KG1 (cell line): ENCODE results near the gene CBFA2T3.
"Not testable (repeated sequence)": the region's sequence is repeated elsewhere in the genome, so short reads cannot be mapped to it uniquely, and the experiment has no call there.

Experiments used
- DNase-seq: peaks from one replicate; lab custom pipeline; 2025; lab: John Stamatoyannopoulos, UW

The CBFA2T3 gene

DNA sequence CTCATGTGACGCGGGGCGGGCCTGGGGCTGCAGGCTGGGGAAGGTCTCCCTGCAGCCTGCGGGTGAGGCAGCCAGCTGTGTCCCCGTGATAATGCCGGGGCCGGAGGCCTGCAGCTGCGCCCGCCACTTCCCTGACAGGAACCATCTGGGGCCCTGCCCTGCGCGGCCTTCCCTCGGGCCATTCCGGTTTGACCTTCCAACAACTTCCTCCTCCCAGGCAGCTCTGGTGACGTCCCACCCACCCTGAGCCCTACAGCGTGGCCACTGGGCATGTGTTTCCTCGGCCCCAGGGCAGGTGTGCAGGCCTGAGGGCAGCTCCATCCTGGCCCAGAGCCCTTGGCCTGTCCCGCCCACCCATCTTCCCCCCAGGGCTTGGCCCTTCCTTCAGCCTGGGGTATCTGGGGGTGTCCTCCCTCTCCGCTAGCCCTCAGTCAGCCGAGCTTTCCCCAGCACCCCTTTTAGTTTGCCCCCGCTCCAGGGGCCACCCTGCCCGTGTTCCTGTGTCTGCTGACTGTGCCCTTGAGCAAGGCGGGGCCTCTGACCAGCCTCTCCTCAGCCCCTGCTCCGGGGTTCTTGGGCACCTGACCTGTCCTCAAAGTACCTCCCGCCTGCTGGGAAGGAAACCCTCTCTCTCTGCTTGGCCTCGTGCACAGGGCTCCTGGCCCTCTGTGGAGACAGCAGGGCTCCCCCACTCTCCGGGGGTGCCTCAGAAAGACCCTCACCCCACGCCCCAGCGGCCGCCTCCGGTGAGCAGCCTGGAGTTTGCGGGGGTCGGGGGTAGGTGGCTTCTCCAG lies at the start of gene CBFA2T3:
Gene CBFA2T3 (minus strand): TSS at position 190 of the 794 bp plus-strand sequence. CDS start 400 bp downstream, outside the sequence.
- peak; percentile 77 for DNase-seq

DNA sequence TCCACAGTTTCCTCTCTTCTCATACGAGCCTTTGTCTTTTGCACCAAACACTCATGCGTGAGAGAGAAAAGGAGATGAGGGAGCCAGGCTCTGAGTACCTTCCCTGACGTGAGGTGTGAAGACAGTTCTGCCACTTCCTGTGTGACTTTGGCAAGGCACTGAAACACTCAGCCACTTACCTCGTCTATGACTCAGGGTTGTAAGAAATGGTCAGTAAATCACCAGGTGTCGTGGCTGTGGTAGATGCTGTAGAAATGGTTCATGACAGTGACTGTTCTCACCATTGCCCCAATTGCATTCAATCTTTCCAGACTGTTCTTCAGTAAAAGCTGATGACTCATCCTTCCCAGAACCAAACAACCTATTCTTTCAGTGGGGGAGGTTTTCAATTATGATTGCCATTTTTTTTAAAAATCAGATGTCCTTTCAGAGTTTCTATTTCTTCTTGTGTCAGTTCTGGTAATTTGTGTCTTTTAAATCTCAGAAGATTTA lies 49.2 kb upstream of the CBFA2T3 start:
- no peak for DNase-seq

DNA sequence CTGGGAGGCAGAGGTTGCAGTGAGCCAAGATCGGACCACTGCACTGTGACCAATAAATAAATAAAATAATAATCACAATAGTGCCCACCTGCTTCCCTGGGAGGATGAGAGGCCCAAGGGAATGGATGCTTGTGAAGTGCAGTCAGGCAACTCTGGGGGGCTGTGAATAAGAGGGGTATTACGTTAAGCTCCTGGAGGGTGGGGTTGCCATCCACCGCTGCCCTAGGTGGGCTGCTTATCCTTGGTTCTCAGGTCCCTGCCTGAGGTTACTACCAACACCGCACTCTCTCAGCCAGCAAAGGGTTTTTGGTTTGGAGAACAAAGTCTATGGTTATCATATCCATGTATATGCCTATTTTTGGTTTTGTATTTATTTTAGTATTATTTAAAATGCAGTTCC lies 48.6 kb upstream of the CBFA2T3 start:
- no peak for DNase-seq

DNA sequence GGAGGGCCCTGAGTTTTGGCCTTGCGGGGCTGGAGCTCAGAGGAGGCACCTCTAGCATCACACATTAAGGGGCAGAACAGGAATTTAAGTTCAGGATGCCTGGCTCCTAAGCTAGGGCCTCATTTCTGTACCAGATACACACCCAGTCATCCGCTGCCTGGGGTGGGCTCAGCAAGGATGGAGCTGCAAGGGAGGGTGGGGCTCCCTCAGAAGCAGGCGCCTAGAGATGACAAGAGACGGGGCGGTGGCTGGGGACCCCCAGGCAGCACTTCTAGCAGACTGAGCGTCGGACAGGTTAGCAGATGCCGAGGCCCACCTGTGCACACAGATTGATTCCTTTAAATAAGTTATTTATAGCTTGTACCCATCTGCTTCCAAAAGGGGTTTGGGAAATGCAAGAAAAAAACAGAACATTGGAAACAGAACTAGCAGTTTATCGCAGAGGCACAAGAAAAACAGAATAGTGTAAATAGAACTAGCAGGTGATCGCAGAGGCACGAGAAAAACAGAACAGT lies 47.6 kb upstream of the CBFA2T3 start:
- DNase-seq: no peak

DNA sequence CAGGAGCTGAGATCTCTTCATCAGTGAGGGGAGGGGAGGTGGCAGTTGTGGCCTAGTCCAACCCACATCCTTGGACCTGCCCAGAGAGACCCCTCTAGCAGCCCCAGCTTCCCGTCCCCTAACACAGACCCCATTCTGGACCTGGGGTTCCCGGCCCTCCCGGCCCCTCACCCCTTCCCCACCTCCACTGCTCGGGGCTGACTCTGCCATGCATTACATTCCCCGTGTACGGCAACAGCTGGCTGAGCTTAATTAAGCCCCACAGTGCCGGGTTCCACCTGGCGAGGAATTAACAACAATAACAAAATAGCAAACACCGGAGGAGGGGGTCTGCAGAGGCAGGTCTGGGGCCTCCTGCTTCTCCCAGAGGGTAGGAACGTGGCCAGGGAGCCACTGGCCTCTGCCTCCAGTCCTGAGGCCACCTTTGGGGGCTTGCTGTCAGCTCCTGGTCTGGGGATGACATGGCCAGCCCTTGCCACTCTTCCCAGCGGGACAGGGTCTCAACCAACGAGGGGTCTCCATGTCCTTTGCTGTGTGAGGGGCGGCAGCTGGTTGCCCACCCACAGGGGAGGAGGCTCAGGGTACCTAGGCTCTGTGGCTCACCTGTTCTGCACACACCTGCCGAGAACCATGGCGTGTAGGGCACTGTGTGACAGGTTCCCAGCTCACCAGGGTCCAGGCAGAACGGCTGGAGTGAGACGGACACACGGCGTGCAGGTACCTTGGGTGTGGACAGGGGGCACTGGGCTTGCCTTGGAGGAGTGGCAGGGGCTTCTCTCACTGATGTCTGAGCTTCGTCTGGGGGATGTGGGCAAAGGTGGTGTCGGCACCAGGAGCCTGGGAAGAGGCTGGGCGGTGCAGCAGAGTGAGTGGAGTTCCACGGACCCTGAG lies 46.9 kb upstream of the CBFA2T3 start:
- no peak for DNase-seq

DNA sequence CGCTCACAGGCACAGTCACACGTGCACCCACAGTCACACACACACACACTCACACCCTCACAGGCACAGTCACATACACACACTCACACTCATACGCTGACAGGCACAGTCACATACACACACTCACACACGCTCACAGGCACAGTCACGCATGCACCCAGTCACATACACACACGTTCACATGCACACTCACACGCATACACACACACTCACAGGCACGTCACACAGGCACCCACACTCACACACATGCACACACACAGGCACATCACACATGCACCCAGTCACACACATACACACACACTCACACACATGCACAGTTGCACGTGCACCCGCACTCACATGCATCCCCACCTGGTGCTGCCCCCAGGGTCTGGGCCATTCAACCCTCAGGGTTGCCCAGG lies 46.1 kb upstream of the CBFA2T3 start:
- DNase-seq: no peak

DNA sequence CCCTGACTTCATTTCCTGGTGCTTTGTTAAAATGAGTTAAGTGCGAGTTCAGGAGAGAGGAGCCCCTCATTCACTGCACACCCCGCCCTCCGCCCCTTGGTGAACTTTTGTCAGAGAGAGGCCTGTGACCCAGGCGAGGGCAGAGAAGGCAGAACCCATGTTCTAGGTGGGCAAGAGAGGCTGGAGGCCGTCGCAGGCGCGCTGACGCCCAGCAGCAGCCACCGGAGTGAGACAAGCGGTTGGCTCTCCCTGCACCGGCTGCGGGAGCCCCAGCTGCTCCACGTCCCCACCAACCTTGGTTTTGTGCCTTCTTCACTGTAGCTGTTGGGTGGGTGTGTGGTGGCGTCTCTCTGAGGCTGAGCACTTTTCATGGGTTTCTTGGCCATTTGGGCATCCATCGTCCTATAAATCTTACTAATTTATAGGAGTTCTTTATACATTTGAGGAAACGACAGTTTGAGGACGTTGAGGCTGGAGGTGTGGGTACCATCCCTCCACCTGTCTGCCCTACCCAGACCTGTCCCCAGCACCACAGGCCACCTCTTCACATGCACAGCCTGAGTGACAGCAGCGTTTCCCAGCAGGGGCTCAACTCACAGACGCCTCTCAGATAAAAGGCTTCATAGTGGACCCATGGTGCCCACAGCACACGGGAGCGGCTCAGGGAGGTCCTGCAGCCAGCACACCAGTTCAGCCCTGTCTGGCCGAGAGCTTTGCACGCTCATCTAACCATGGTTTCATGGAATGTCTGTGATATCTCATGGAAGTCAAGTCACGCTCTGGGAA lies 45.2 kb upstream of the CBFA2T3 start:
- no peak for DNase-seq

DNA sequence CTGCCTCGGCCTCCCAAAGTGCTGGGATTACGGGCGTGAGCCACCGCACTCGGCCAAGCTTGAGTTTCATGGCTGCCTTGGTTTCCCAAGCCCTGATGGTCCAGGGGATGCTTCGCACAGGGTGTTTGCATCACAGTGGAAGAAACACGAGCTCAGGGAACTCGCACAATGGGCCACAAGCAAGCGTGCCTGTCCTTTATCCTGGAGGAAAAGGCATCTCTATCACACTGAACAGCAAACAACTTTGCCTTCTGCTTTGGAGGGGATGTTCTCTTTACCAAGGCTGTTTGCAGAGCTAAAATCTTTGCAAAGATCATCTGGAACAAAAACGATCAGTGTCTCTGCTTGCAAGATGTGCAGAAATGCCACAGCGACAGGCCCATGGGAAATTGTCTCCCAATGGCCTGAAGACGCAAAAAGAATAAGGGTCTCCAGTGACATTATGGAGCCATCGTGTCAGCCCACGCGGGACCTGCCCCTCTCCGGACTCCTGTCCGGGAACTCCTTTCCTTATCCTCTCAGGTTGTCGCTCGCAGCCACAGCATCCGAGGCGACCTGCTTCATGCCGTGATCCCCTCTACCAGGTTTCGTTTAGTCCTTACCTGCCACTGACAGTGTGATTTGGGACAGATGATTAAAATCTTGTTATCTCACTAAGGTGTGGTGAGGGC lies 44.1 kb upstream of the CBFA2T3 start:
- no peak for DNase-seq

DNA sequence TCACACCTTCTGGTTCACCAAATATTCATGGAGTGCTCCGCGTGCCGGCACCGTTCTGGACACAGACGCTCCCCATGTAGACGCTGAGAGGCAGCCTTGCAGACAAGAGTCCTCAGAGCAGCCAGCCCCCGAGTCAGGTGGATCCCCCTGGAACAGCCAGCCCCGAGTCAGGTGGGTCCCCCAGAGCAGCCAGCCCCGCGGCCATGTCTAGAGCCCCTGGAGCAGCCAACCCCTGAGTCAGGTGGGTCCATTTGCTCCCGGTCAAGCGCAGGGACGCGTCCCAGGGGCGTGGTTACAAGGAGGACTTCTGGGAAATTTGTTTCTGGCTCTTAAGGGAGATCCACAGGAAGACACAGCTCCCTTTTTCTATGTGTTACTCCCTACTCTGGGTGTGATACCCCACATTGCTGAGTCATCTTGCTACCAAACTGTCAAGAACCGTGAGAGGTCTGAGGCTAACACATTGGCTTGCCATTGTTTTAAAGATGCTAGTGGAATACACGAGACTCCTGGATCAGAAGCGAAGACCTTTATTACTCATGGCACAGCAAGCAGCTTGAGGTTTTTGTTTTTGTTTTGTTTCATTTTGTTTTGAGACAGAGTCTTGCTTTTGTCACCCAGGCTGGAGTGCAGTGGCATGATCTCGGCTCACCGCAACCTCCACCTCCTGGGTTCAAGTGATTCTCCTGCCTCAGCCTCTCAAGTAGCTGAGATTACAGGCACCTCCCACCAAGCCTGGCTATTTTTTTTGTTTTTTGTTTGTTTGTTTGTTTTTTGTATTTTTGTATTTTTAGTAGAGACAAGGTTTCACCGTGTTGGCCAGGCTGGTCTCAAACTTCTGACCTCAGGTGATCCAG lies 43.3 kb upstream of the CBFA2T3 start:
- DNase-seq: no peak

DNA sequence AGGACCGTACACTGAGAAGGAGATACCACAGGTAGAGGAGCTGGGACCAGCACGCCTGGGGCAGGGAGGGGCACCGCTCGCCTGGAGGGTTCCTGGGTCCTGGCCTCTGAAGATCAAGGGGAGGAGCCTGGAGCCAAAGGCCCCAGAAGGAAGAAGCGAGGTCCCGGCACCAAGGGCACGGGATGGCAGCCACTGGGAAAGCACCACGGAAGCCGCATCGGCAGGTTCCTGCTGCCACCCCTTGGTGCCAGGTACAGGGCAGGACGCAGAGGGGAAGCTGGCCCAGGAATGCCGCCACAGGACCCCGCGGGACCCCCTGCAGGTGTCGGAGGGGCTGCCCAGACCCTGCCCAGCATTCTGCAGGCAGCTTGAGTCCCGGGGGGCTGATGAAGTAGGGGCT lies 42.5 kb upstream of the CBFA2T3 start:
- no peak for DNase-seq

DNA sequence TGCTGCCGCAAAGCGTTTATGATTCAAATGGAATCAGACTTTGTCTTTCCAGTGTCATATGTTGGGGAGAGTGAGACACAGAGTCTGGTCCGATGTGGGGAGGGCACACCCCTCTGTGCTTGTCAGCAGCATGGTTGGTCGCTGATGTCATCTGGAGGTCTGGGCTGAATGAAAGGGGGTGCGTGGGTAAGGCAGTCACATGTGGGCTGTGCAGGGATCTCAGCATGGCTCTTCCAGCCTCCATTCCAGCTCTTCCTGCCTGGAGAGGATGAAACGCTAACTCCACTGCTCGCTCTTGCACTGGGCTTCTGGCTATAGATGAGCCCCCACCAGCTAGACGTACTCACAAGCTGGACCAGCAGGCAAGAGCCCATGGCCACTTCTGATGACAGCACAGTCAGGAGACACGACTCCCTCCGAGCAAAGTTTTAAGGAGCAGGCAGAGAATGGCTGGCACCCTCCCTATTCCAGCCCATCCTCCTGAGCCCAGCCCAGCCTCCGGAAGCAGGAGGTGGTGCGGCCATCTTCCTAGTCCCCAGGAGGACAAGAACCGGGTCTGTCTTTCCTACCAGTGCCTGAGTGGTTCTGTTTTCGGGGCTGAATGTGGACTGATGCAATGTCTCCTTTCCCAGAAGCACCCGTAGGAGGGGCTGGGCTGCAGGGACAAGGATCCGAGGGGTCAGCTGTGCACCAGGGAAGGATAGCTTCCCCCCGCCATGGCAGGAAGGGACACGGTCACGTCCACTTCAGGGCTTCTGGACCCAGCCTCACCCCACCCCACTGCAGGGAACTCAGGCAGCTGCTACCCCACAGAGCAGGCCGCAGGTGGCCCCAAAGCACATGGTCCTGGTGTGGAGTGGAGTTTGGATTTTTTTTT lies 41.5 kb upstream of the CBFA2T3 start:
- no peak for DNase-seq

DNA sequence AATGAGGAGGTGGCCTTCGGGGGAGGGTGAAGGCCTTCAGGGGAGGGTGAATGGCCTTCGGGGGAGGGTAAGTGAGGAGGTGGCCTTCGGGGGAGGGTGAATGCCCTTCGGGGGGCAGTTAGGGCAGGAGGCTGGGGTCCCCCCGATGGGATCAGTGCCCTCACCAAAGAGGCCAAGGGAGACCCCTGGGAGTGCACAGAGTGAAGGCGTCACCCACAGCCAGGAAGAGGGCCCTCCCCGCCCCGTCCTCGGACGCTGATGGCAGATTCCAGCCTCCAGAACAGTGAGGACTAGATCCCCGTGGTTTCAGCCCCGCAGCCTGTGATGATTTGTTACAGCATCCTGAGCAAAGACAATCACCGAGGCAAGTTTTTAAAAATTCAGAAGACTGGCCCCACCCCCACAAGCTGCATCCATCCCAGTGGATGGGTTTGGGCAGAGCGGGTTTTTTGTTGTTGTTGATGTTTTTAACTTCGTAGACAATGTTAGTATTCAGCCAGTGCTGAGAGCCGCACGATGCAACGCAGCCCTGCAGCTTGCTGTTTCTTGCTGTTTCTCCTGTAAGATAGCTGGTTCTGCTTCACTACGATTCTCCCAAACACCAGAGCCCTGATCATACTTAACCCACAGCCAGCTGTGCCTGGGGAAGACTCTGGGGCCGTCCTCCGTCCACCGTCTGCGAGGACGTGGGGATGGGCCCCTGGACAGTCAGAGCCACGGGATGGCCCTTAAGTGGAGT lies 40.7 kb upstream of the CBFA2T3 start:
- no peak for DNase-seq

DNA sequence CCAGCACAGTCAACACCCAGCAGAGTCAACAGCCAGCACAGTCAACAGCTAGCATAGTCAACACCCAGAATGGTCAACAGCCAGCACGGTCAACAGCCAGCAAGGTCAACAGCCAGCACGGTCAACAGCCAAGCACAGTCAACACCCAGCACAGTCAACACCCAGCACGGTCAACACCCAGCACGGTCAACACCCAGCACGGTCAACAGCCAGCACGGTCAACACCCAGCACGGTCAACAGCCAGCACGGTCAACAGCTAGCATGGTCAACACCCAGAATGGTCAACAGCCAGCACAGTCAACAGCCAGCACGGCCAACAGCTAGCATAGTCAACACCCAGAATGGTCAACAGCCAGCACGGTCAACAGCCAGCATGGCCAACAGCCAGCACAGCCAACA lies 39.6 kb upstream of the CBFA2T3 start:
- DNase-seq: not testable (repeated sequence)

DNA sequence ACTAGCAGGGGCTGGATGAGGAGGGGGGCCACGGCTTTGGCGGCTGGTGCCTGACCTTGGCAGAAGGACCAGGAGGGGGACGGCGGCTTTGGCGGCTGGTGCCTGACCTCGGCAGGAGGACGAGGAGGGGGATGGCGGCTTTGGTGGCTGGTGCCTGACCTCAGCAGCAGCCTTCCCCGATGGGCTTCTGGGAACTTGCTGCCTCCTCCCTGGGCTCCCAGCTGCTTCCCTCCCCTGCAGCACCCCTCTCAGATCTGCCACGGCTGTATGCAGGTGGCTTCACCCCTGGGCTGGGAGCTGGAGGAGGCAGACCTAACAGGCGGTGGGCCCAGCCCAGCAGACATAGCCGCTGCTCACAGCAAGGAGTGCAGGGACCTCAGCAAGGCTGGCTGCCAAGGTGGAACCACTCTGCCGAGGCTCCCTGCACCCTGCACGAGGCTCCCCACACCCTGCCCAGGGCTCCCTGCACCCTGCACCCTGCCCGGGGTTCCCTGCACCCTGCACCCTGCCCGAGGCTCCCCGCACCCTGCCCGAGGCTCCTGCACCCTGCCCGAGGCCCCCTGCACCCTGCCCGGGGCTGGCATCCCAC lies 38.4 kb upstream of the CBFA2T3 start:
- DNase-seq: no peak

DNA sequence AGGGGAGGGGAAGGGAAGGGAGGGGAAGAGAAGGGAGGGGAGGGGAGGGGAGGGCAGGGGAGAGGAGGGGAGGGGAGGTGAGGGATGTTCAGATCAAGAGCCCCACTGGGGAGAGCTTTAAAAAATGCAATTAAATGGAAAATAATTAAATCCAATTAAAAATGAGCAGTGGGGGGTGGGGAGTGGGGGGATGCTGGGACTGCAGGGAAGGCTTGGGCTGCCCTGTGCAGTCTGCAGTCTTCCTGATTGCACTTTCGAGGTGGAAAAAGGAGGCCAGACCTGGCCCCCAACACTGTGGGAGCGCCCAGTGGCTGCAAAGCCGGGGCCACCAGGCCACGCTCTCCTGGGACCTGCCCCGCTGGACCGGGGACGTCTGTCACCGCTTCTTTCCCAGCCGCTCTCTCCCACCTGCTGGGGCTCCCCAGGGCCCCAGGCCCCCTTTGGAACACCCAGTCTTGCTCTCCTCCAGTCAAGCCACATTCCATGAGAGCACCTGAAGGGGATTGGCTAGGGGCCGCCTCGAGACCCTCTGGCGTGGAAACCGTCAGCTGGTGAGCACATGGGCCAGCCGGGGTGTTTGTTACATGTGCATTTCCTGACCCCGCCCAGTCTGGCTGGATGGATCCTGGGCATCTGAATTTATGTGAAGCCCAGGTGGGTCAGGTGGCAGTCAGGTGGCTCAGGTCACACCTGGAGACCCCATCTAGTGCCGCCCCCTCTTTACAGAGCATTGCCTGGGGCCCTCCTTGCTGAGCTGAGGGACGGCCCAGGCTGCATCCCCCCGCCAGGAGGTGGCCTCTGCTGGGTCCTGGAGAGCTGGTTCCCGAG lies 37.6 kb upstream of the CBFA2T3 start:
- no peak for DNase-seq

DNA sequence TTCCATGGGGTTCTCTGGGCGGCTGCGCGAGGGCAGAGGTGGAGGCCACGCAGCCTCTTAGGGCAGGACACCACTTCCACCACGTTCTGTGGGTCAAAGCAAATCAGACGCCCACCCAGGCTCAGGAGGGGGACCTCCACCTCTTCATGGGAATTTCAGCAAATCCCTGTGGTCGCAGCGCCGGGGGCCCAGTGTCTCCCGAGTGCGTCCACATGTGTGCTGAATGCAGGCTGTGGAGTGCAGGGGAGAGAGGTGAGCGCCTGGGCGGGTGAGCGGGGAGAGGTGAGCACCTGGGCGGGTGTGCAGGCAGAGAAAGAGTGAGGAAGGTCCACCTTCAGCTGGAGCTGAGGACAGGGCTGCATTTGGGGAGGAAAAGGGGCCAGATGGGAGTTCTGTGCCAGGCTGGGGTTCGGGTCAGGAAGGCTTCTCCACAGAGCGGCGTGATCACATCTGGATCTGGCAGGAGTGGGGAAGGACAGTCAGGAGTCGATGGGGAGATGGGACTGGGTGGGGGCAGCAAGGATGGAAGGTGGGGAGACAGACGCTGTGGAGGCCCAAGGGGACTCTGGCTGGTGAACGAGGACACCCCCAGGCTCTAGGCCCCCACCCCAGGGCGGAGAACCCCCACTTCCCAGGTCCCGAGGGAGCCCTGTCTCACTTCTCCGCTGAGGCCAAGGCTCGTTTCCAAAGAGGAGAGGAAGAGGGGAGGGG lies 36.8 kb upstream of the CBFA2T3 start:
- no peak for DNase-seq

DNA sequence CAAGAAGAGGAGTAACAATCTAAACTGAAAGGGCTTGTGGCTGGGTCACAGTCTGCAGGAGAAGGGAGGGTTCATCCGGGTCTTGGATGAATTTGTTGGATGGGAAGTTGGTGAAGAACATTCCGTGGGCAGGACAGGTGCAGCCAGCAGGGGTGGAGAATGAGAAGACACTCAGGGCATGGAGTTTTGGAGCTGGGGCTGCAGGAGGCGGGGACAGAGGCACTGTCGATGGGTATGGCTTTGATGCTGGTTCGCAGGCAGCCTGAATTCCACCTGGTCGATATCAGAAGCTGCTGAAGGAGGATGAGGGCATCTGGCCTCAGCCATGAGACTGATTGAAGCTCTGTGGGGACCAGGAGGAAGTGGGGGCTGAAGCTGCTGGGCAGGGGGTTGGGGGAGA lies 36.1 kb upstream of the CBFA2T3 start:
- no peak for DNase-seq
